Glomerular visceral epithelial cell (primary cell): ENCODE data around the gene GALNTL6.

Source experiments
- DNase-seq: peaks from one replicate; pipeline ENCODE4 v3.0.0-alpha.2; 2016; ENCODE audit errors: extremely low spot score

Gene GALNTL6

DNA sequence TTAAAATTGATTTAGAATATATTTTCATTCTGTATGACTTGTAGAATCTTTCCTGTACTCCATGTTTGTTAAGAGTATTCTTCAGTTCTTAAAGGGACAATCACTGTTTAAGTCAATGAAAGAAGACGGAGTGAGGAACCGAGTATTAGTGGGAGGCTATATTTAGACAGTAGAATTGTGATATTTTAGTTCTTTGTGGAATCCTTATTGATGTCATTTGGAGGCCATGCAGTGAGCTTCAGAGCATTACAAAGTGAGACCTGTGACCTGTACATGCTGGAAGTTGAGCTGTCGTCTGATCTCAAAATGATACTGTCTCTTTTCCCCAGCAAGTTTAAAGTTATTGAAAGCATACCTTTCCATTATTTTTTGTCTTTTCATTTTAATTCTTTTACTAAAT lies 394.7 kb downstream of the GALNTL6 start:
- no peak for DNase-seq

GRCh38 chr4:172220679-172221078 lies 407.5 kb downstream of the GALNTL6 start:
- no peak for DNase-seq

DNA sequence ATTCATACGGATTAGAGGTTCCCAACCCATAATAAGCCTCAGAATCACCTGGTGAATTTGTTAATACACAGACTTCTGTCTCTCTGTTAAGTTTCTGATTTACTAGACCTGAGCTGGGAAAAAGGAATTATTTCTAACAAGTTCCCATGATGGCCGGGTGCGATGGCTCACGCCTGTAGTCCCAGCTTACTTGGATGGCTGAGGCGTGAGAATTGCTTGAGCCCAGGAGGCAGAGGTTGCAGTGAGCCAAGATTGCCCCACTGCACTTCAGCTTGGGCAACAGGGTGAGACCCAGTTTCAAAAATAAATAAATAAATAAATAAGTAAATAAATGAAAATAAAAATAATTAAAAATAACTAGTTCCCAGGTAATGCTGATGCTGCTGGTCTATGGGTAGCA lies 412.3 kb downstream of the GALNTL6 start:
- DNase-seq: no peak

DNA sequence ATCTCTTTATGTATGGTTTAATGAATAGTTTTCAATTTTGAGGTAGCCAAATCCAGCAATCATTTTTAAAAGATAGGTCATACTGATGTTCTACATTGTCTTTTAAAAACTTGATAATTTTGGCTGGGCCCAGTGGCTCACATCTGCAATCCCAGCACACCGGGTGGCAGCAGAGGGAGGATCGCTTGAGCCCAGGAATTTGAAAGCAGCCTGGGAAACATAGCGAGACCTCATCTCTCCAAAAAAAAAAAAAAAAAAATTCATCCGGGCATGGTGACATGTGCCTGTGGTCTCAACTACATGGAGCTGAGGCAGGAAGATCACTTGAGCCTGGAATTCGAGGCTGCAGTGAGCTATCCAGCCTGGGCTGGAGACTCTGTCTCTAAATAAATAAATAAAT lies 419.8 kb downstream of the GALNTL6 start:
- no peak for DNase-seq

- DNase-seq: no peak
Measured at GRCh38 chr4:172243551-172243950, 430.3 kb downstream of the GALNTL6 start.

GRCh38 chr4:172245516-172245915 lies 432.3 kb downstream of the GALNTL6 start:
- no peak for DNase-seq

DNA sequence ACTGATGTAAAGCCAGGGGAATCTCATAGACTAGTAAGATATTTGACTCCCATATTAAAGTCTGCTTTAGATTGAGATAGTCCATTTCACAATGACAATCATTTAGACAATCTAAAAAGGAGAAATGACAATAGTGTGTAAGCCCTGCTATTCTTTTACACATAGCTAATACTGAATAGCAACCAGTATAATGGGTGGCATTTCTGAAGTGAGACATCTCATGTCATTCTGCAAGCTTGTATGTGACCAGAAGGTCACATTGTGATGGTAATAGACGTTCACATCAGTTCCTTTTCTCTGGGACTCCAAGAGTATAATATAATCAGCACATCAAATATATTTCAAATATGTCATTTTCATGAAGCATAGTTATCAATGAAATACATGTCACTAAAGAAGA lies 440.2 kb downstream of the GALNTL6 start:
- DNase-seq: no peak

GRCh38 chr4:172256820-172257219 lies 443.6 kb downstream of the GALNTL6 start:
- no peak for DNase-seq

- DNase-seq: peak; percentile 26
Measured at GRCh38 chr4:172270397-172270796, 457.2 kb downstream of the GALNTL6 start.

- DNase-seq: no peak
Measured at GRCh38 chr4:172287117-172287516, 473.9 kb downstream of the GALNTL6 start.

DNA sequence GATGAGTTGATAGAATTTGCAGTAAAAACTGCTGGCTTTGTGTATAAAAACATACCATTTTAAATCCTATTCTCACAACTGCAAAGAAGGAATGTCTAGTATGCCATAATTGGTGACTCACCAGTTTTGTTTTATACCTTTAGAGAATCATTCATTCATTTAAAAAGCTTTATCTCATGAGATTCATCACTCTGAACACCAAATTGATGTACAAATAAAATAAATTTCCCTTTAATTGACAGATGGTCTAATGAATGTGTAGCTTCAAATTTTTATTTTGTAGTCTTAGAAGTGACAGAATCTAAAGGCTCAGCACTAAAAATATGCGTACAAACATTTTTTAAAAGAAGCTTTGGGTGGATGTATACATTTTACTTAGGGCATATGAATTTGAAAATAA lies 492.5 kb downstream of the GALNTL6 start:
- no peak for DNase-seq

GRCh38 chr4:172308078-172308477 lies 494.9 kb downstream of the GALNTL6 start:
- DNase-seq: no peak

- DNase-seq: no peak
Measured at GRCh38 chr4:172311682-172312081, 498.5 kb downstream of the GALNTL6 start.

GRCh38 chr4:172323288-172323687 lies 510.1 kb downstream of the GALNTL6 start:
- no peak for DNase-seq

GRCh38 chr4:172344308-172344938 lies 531.2 kb downstream of the GALNTL6 start:
- DNase-seq: no peak

- DNase-seq: no peak
Measured at GRCh38 chr4:172348426-172348825, 535.2 kb downstream of the GALNTL6 start.

- DNase-seq: no peak
Measured at GRCh38 chr4:172352356-172352755, 539.2 kb downstream of the GALNTL6 start.

DNA sequence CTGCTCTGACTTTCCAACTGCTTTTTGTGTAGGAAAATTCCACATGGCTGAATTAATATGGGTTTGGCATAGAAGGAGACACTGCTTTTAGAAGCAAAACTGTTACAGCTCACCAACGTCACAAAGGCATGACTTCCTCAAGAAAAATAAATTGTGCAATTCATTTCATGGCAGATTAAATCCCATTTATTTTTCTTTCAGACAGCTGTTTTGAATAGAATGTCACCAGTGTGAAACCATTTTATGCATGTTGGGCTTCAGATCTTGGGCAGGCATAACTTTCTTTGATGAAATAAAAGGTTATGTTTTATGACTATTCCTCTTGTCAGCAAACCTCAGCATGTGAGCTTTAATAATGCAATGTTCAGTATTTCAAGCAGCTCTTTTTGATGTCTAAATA lies 542.8 kb downstream of the GALNTL6 start:
- no peak for DNase-seq

DNA sequence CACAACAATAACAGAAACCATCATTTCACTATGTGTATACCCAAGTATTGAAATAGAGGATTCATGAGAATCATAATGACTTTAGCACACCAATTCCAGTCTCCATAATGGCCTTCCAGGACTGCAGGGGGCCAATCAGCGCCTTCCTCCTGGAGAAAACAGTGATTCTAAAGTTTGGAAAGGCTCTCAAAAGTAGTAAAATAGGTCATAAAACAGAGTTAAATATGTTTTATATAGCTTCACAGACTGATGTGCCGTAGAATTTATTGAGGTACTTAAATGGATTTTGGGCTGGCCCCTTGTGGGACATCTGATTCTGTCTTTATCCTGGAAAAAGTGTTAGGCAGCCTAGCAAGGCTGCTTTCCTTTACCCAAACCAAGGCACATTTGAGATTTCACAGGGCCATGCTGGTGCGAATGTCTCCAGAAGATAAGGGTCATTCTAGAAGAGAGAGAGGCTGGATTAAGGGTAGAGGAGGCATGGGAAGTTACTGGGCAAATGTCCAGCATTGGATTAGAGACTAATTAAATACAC lies 543.9 kb downstream of the GALNTL6 start:
- no peak for DNase-seq

DNA sequence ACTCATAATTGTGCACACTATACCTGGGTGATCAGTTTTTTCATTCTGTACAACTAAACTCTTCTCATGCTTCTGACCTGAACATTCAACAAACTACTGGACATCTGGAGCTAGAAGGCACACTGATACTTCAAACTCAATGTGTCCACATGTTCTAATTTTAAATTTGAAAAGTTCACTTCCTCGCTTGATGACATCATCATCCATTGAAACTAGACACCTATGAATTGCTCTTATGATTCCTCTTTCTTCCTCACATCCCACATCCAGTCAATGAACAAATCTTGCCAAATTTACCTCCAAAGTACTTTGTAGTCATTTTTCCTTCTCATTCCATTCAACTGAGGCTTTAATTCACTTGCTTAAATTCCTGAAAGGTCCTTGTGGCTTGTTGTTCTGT lies 549.4 kb downstream of the GALNTL6 start:
- DNase-seq: no peak

DNA sequence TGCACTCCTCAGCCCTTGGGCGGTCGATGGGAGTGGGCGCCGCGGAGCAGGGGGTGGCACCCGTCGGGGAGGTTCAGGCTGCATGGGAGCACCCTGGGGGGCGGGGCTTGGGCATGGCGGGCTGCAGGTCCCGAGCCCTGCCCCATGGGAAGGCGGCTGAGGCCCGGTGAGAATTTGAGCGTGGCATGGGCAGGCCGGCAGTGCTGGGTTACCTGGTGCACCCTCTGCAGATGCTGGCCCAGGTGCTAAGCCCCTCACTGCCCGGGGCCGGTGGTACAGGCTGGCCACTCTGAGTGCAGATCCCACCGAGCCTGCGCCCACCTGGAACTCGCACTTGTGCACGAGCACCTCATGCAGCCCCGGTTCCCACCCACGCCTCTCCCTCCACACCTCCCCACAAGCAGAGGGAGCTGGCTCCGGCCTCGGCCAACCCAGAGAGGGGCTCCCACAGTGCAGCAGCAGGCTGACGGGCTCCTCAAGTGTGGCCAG lies 556.3 kb downstream of the GALNTL6 start:
- no peak for DNase-seq

DNA sequence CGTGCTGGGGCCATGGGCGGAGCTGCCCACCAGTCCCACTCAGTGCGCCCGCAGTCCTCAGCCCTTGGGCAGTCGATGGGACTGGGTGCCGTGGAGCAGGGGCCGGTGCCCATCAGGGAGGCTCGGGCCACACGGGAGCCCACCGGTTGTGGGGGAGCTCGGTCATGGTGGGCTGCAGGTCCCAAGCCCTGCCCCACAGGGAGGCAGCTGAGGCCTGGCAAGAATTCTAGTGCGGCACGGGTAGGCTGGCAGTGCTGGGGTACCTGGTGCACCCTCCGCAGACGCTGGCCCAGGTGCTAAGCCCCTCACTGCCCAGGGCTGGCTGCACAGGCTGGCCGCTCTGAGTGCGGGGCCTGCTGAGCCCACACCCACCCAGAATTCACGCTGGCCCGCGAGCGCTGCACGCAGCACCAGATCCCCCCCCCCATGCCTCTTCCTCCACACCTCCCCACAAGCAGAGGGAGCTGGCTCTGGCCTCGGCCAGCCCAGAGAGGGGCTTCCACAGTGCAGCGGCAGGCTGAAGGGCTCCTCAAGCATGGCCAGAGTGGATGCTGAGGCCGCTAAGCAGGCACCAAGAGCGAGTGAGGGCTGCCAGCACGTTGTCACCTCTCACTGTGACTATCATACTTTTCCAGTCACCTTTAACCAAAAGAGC lies 564.4 kb downstream of the GALNTL6 start:
- DNase-seq: no peak

- DNase-seq: no peak
Measured at GRCh38 chr4:172379834-172380233, 566.6 kb downstream of the GALNTL6 start.
